Activated T-helper 1 cell treated with anti-CD3 and anti-CD28 coated beads, Interleukin-2, amount 50 U/mL, for 16 hours (primary cell): ENCODE measurements around the gene ZFHX3.

Experiments used
- DNase-seq, 2 donors: peaks; one replicate each; pipeline ENCODE4 v3.0.0-alpha.2; 2020; ENCODE audit warnings: low read depth in 1 of 2, low spot score in 1 of 2

The ZFHX3 gene

DNA sequence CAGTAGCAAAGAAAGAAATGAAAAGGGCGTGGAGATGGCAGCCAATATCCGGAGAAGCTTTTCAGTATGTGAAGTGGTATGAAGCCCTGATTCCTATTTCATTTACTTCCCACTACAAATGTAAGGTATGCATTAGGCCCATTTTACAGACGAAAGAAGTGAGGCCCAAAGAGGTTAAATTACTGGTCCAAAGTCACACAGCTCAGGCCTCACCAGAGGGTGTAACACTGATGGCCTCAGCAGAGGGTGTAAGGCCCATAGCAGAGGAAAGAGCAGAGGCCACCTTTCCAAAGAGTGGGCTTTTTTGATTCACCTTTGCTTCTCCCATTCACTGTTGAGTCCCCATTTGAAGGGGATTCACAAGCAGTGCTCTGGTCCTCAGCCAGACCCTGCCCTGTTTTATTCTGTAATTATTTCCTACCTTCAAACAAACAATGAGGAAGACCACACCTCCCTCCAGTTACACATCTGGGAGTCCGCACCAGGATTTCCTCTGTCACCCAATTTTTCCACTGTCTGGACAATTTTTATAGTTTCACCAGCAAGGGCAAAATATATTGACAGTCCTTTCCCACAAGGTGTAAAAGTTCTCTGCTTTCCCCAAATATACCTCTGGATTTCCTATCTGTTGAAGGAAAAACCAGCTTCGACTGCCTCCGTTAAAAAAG is 7.1 kb downstream of the ZFHX3 start:
- no peak for DNase-seq

DNA sequence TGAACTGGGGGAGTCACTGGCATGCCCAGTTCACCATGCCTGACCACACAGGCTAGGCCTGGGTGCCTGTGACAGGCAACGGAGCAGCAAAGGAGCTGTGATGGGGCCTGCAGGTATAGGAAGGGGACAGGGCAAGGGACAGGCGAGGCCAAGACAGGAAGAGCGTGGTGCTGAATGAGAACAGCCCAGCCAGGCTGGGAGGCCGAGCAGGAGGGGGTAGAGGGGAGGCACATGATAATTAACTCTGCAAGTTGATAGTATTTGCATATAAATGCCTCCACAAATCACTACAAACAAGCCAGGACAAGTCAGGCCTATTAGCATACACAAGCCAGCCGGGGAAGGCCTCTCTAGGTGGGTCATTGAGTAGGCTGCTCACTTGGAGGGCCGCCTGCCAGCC is 7.8 kb downstream of the ZFHX3 start:
- DNase-seq = no peak

DNA sequence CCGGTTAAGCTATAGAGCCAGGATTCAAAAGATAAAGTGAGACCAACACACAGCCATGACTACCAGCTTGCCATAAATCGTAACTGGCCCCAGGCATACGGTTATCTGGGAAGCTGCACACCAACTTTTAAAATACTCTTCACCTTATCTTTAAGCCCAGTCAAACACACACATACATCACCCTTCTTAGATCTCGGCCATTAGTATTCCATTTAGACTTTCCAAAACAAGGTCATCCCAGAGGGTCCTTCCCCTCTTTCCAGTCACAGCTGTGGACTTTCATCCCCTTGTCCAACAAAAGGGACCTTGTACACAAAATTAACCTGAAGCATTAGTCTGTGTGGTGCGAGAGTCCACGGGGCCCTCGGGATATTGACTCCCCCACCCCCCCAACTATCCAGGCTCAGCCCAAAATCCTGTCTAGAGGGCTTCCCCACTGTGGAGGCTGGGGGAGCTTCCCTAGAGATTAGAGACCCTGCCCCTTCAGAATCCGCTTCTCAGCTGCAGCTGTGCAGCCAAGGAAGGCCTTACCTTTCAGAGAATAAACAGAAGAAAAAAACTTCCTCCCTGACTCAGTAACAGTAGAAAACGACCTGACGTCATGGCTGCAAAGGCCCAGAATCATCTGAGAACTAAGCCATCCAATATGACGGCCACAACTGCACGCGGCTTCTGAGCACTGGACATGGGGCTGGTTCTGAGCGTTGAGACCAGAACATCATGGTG is 9.9 kb downstream of the ZFHX3 start:
- DNase-seq = no peak

DNA sequence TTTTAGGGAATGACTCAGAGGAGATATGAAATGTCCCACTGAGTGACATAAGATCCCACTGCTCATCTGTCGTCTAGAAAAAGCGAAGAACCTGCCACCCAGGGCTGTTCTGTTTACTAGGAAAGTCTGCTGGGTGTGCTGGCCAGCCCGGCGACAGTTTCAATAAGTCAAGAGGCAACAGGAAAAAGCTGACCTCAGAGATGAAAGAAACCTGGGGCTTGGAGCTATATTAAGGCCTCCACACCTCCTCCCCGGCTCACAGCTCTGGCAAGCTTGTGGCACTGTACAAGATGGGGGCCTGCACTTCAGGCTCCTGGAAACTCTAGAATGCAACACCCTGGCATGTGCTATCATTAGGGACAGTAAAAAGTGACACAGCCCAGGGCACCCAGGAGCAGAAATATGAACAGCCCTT is 10.6 kb downstream of the ZFHX3 start:
- no peak for DNase-seq

DNA sequence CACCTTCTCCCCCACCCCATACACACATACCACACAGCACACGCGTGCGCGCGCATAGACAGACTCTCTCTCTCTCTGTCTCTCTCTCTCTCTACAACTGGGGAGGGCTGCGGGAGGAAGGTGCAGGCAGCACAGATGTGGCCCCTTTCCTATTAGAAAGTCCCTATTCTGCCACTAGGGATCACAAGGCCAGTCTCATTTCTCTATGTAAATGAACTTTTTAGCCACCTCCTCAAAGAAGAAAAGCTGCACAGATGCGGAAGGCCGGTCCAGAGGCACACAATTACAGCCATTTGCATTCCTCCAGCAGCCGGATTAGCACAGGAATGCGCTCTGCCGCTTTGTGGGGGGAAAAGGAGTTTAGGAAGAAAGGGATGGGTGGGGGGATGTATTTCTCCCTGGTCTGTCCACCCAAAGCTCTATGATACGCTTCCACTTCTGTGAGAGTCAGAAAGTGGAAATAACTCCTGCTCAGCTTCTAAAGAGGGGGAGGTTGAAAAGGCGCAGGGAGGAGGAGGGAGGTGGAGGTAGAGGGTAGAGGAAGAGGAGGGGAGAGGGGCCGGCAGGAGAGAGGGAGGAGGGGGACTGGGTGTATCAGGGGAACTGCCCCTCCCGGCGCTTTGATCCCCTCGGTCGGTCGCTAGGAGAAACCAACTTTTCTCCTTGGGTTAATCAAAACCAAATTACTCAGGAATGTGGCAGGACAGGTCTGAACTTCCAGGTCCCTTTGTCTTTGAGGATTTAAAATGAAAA is 11.7 kb downstream of the ZFHX3 start:
- no peak for DNase-seq

DNA sequence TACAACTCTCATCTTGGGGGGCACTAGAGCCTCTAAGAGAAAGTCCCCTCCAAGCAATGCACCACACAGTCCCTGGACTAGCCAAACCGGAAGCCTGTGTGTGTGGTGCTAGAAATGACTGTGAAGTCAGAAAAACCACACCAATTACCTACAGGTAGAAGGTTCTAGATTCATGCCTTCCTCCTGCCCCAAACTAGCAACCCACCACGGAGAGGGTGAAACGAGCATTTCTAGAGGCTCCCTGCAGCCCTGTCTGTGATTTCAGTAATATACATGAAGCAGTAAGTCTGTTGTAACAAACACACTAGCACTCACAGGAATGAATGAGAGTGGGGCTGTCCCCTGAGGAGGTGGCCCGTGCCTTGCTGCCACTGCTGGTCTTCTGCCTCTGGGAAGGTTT is 13.6 kb downstream of the ZFHX3 start:
- no peak for DNase-seq

DNA sequence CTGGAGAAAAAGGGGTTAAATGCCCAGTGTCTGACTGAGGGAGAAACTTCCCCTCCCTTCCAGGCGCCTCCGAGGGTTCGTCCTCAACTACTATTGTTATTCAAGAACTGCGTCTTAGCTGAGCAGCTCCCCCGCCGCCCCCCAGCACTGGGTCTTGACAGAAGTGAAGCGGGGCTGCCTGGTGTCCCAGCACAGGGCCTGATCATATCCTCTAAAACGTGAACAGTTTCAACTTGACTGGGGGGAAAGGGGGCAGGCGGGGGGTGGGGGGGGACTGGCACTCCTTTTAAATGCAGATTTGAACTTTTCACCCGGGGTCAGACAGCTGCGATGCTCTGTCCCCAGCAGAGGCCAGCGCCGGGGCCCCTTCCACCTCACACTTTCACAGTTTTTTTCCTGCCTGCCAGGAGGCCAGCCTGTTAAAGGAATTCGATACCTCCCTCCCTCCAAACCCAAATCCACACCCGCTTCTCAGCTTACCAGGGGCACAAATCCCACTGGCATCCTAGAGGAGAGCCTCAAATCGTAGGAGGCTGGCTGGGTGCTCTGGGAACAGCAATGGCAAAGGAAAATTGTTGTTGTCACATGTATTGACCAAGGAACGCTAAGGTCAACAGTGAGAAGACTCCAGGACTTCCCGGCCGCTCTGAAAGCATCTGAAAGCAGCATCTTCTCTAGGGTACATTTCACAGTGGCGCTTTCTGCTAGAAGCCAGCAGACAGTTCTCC is 14.5 kb downstream of the ZFHX3 start:
- no peak for DNase-seq

DNA sequence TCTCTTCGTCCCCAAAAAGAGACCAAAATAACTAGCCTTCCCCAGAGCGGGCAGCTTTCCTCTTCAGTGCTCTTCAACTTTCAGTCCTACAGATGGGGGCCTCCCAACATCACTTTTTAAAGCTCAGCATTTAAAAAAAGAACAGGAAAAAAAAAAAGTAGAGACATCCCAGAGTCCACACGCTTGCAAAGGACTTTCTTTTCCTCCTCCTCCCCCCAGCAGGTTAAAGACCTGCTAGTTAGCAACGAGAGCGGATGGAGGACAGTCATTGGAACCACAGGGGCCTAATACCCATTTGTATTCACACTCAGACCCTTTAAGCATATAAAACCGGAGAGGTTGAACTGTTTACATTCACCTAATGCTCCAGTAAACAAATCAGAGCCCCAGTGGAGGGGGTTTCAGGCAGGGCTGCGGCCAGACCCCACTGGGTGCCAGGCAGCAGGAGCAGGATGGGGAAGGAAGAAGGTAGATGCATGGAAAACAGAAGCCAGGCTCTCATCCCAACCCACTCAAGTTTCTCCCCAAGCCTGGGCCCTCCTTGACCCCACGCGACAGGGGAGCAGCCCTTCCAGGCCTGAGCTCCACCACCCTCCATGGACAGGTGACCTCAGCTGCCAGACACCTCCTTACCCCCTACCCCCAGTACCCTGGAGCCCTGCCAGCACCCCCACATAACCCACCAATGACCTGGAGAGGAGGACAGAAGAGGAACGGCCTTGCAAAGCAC is 15.2 kb downstream of the ZFHX3 start:
- DNase-seq = no peak

DNA sequence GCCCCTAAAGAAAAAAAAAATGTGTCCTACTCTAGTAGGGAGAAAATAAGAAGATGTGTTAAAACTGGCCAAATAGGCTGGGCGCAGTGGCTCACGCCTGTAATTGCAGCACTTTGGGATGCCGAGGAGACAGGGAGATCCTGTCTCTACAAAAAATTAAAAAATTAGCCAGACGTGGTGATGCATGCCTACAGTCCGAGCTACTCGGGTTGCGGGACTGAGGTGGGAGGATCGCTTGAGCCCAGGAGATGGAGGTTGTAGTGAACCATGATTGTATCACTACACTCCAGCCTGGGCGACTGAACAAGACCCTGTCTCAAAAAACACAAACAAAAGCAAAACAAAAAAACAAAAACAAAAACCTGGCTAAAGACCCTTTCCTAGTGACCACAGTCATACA is 15.9 kb downstream of the ZFHX3 start:
- DNase-seq = no peak

DNA sequence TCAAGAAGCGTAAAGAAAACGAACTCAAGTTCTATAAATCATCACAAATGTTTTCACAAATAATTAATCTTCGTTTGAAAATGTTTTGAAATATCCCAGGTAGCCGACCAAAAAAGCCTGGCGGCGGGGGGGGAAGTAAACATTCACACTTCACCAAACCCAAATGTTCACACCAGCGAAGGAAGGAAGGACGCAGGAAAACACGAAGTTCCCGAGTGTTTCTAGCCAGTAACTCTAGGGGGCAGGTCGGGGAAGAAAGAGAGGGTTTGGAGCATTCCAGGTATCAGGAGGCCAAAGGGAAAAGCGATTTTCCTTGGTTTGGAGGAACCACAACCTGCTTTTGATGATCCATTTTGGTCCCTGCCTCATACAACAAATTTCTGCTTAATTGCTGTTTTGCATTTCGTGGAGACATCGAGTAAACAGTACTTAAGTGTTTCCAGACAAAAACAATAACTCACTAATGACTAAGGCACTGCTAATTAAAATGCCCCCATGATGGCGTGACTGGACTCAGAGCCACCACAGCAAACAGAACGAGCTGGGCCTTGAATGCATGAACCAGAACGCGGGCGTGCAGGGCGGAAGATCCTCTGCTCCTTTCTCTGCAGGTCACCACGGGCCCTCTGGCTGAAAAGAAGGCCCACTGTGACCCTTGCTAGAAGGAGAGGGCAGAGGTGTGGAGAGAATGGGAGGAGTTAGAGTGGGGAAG is 16.6 kb downstream of the ZFHX3 start:
- no peak for DNase-seq

DNA sequence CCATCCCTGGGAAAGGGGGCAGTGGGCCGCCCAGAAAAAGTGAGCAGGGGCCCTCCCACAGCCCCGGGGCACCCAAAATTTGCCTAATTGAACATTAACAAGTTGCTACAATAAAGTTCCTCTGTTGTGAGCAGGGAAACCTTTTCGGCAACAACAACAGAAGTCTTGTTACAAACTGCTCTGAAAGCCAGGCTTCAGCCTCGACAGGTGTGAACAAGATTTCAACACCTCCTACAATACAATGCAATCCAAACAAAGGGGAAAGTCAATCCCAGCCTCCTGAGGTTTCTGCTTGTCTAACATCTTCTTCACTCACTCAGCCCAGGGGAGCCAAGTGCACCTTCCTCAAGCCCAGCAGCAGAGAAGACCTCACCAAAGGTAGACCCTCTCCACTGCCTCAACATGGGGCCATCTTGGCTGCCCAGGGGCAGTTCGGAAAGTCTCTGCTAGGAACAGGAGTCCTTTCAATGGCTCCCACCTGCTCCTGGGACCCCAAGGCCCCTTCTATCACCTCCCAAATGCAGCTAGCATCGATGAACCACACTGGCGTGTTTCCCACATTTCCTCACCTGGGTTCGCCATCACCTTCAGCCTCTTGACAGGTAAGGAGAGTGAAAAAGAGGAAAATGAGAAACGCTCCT is 19.1 kb downstream of the ZFHX3 start:
- DNase-seq = no peak

DNA sequence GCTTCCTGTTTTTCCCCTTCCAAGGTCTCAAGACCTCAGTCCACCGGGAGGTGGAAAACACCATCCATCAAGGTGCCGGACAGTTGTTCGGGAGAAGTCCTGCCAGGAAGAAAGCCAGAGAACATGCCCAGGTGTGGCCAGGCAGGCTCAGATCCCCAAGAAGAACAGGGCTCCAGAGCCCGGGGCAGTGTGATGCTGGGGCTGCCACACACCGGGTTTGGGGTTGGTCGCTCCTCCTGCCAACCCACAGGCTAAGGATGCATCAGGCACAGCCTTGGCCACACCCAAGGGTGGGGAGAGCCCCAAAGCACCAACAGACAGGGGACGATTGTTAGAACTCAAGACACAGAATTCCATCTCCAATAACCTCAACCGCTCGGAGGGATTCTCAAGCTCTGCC is 19.7 kb downstream of the ZFHX3 start:
- no peak for DNase-seq

DNA sequence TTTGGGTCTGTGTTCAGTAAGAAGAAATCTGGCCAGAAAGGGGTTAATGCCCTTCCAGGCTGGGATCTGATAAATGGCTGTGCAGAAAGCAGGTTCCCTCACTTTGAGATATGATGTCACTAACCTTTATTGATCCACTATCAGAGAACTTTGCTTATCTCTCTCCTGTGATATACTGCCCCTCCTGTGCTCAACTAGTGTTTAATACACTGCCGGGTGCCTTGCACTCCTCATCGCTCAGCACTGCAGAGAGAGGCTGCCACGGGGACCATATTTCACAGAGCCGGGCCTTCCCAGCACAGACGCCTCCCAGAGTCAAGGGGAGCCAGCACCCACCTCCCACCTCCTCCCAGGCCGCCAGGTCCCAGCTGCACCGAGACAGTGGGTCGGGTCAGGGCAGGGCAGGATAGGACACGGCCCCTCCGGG is 20.2 kb downstream of the ZFHX3 start:
- no peak for DNase-seq

DNA sequence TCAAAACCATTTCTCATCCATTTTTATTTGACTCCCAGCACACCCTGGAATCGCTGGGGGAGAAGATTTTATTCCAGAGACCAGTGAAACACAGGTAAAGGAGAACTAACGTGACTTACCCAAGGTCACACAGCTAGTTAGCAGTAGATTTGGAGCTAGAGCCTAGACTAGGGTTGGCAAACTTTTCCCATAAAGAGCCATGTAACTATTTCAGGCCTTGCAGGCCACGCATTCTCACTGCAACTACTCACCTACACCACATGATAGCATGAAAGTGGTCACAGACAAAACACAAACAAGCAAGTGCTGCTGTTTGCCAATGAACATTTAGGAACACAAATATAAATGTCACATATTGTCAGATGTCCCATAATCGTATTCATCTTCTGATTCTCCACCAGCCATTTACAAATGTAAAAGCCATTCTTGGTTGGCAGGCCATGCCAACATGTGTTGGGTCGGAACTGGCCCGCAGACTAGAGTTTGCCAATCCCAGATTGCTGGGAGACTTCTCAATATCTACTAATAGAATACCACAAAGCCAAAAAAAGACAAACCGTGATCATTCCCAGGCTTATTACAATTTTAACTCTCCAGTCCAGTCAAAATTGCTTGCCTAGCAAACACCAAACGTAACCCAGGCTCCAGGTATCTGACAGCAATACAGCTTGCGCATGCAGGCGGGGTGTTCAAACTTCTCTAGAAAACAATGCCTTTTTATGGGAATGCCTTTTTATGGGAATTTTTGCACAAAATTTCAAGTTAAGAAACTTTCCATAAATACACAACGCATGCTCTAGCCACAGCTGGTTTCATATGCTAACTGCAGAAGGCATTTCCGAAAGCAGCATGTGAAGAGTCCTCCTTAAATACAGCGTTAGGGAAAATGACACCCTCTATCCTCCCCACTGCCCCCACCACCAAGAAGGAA is 20.9 kb downstream of the ZFHX3 start:
- no peak for DNase-seq

DNA sequence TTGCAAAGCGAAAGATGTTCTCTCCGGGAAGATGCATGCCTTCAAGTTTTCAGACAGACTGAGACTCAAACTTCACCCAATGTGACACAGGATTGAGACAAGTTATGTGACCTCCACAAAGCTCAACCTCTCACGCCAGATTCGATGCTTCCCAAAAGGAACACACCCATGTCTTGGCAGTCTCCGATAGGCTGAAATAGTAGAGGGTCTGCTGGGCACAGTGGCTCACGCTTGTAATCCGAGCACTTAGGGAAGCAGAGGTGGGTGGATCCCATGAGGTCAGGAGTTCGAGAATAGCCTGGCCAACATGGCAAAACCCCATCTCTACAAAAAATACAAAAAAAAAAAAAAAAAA is 22.1 kb downstream of the ZFHX3 start:
- DNase-seq = no peak

DNA sequence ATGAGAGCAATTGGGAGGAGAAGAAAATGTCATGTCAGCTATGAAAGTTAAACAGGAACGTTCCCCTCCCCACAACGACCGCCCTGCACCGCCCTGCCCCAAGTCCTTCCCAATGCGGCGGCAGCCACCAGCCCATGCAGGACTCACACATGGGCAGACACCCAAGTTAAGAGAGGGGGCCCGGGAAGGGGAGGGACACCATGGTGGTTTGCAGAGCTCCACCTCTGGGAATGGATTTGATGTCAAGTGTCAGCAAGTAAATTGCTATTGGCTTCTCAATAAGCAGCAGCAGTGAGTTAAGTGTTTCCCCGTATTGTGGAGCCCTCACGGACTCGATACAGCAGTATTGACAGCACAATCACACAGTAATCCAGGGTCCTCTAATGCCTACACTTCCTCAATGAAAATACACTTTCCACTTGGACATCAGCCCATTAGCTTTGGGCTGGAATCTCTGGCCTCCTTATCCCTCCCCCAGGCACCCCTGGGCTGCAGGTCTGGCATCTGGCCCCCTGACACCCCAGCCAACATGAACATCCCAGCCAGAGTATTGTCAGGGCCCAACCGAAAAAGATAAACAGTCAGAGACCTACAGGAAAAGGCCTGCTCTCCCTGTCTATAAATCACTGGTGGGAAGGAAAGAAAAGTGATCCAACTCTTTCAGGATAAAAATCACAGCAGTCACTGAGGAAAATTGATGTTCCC is 22.6 kb downstream of the ZFHX3 start:
- DNase-seq = no peak

DNA sequence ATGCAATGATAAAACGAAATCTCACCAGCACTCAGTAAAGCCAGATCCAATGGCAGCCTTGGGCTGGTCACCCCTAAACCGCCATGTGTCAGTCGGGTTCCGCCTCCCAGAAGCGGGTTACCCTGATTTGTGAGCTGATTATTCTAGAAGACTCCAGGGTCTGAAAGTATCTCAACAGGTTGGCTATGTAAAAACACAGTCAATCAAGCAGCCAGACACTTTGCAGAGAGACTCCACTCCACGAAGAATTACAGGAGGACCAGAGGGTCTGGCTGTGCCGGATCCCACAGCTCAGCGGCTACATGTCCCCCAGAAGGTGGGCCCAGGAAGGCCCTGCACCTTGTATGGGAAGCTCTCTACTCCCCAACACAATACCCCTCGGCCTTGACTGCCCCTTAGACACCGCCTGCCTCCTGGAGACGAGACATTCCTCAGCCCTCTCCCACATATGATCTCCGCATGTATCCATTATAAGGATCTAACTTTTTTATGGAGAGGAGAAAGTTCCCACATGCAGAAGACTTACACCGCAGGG is 23.3 kb downstream of the ZFHX3 start:
- no peak for DNase-seq
